ENCODE measurements around the gene THPO.

The THPO gene

GRCh38 chr3:184377374-184377773 lies 633 bp downstream of the THPO start:
- POLR2A ChIA-PET, result interaction anchor here (1.1 kb wide), 1 partner anchor 14 kb away, joined by 3 read pairs; no protein-coding TSS in a partner anchor
- CTCF ChIA-PET, result no interaction called here
- DNase-seq (ENCODE audit: extremely low spot score), result no peak
- no peak for TF ChIP-seq ZNF384 (IDR thresholded peaks at IDR 0.05)
- TF ChIP-seq SUZ12 (IDR thresholded peaks at IDR 0.05), result no peak
- TF ChIP-seq HDGF (IDR thresholded peaks at IDR 0.05; ENCODE audit: borderline replicate concordance), result no peak

- DNase-seq (ENCODE audit: extremely low spot score), result no peak
- CTCF ChIA-PET, result no interaction called here
- POLR2A ChIA-PET, result interaction anchor here (1.4 to 1.7 kb wide), 2 partner anchors 10 to 13 kb away, joined by 4 read pairs; no protein-coding TSS in a partner anchor
- no peak for TF ChIP-seq BHLHE40 (IDR thresholded peaks at IDR 0.05; ENCODE audit: borderline replicate concordance)
- TF ChIP-seq ELF4 (IDR thresholded peaks at IDR 0.05), result no peak
- no peak for TF ChIP-seq ZNF384 (IDR thresholded peaks at IDR 0.05)
- no peak for TF ChIP-seq HDGF (IDR thresholded peaks at IDR 0.05; ENCODE audit: borderline replicate concordance)
- TF ChIP-seq PKNOX1 (IDR thresholded peaks at IDR 0.05), result no peak
- no peak for TF ChIP-seq L3MBTL2 (conservative IDR thresholded peaks at IDR 0.05)
- TF ChIP-seq ARNT (IDR thresholded peaks at IDR 0.05), result no peak
- TF ChIP-seq FOXM1 (IDR thresholded peaks at IDR 0.05; ENCODE audit: borderline replicate concordance), result no peak
- no peak for TF ChIP-seq SP1 (IDR thresholded peaks at IDR 0.05)
- TF ChIP-seq SUZ12 (IDR thresholded peaks at IDR 0.05), result no peak
- TF ChIP-seq TARDBP (IDR thresholded peaks at IDR 0.05), result no peak
- no peak for TF ChIP-seq CTBP1 (IDR thresholded peaks at IDR 0.05; ENCODE audit: borderline replicate concordance)
- no peak for TF ChIP-seq FOXA1 (IDR thresholded peaks at IDR 0.05)
- TF ChIP-seq NFRKB (IDR thresholded peaks at IDR 0.05), result no peak
- no peak for TF ChIP-seq FOXK2 (IDR thresholded peaks at IDR 0.05)
Observed at GRCh38 chr3:184375747-184376461, 2.1 kb downstream of the THPO start.

GRCh38 chr3:184373422-184373821 lies 4.6 kb downstream of the THPO start:
- CTCF ChIA-PET, result interaction anchor here (0.8 to 2.1 kb wide), 2 partner anchors 170 to 188 kb away, joined by 4 to 5 read pairs; partner anchors contain the start of gene EPHB3
- POLR2A ChIA-PET, result interaction anchor here (2.7 kb wide), 1 partner anchor 11 kb away, joined by 14 read pairs; no protein-coding TSS in a partner anchor
- no peak for DNase-seq (ENCODE audit: extremely low spot score)
- TF ChIP-seq FOXA1 (IDR thresholded peaks at IDR 0.05) (no peak), TARDBP (IDR thresholded peaks at IDR 0.05) (no peak), SUZ12 (IDR thresholded peaks at IDR 0.05) (no peak), ARNT (IDR thresholded peaks at IDR 0.05) (no peak), HDGF (IDR thresholded peaks at IDR 0.05; ENCODE audit: borderline replicate concordance) (no peak), LEF1 (IDR thresholded peaks at IDR 0.05; ENCODE audit: borderline replicate concordance) (no peak), PKNOX1 (IDR thresholded peaks at IDR 0.05) (no peak), ZNF384 (IDR thresholded peaks at IDR 0.05) (no peak), SP1 (IDR thresholded peaks at IDR 0.05) (no peak), CTBP1 (IDR thresholded peaks at IDR 0.05; ENCODE audit: borderline replicate concordance) (no peak), BHLHE40 (IDR thresholded peaks at IDR 0.05; ENCODE audit: borderline replicate concordance) (no peak), NFRKB (IDR thresholded peaks at IDR 0.05) (no peak), L3MBTL2 (conservative IDR thresholded peaks at IDR 0.05) (no peak), FOXM1 (IDR thresholded peaks at IDR 0.05; ENCODE audit: borderline replicate concordance) (no peak), FOXK2 (IDR thresholded peaks at IDR 0.05) (no peak), ELF4 (IDR thresholded peaks at IDR 0.05) (no peak)

GRCh38 chr3:184372911-184373310 lies 5.1 kb downstream of the THPO start:
- TF ChIP-seq FOXK2 (IDR thresholded peaks at IDR 0.05) (no peak), NFRKB (IDR thresholded peaks at IDR 0.05) (no peak), FOXA1 (IDR thresholded peaks at IDR 0.05) (no peak), HDGF (IDR thresholded peaks at IDR 0.05; ENCODE audit: borderline replicate concordance) (no peak), LEF1 (IDR thresholded peaks at IDR 0.05; ENCODE audit: borderline replicate concordance) (no peak), ZNF384 (IDR thresholded peaks at IDR 0.05) (no peak), SP1 (IDR thresholded peaks at IDR 0.05) (no peak), ELF4 (IDR thresholded peaks at IDR 0.05) (no peak), ARNT (IDR thresholded peaks at IDR 0.05) (no peak), PKNOX1 (IDR thresholded peaks at IDR 0.05) (no peak), SUZ12 (IDR thresholded peaks at IDR 0.05) (no peak), BHLHE40 (IDR thresholded peaks at IDR 0.05; ENCODE audit: borderline replicate concordance) (no peak), FOXM1 (IDR thresholded peaks at IDR 0.05; ENCODE audit: borderline replicate concordance) (no peak), CTBP1 (IDR thresholded peaks at IDR 0.05; ENCODE audit: borderline replicate concordance) (no peak), L3MBTL2 (conservative IDR thresholded peaks at IDR 0.05) (no peak)
- no peak for DNase-seq (ENCODE audit: extremely low spot score)
- POLR2A ChIA-PET, result interaction anchor here (2.7 kb wide), 1 partner anchor 10 kb away, joined by 14 read pairs; no protein-coding TSS in a partner anchor
- CTCF ChIA-PET, result interaction anchor here (0.8 to 2.2 kb wide), 6 partner anchors 95 to 188 kb away, joined by 3 to 20 read pairs (median 6); partner anchors contain the start of gene EPHB3

- TF ChIP-seq TARDBP (IDR thresholded peaks at IDR 0.05) (no peak), ARNT (IDR thresholded peaks at IDR 0.05) (no peak), BHLHE40 (IDR thresholded peaks at IDR 0.05; ENCODE audit: borderline replicate concordance) (no peak), FOXA1 (IDR thresholded peaks at IDR 0.05) (no peak), L3MBTL2 (conservative IDR thresholded peaks at IDR 0.05) (no peak), NFRKB (IDR thresholded peaks at IDR 0.05) (no peak), LEF1 (IDR thresholded peaks at IDR 0.05; ENCODE audit: borderline replicate concordance) (no peak), SP1 (IDR thresholded peaks at IDR 0.05) (no peak), SUZ12 (IDR thresholded peaks at IDR 0.05) (no peak), FOXK2 (IDR thresholded peaks at IDR 0.05) (no peak), PKNOX1 (IDR thresholded peaks at IDR 0.05) (no peak), FOXM1 (IDR thresholded peaks at IDR 0.05; ENCODE audit: borderline replicate concordance) (no peak), ELF4 (IDR thresholded peaks at IDR 0.05) (no peak), CTBP1 (IDR thresholded peaks at IDR 0.05; ENCODE audit: borderline replicate concordance) (no peak), ZNF384 (IDR thresholded peaks at IDR 0.05) (no peak), HDGF (IDR thresholded peaks at IDR 0.05; ENCODE audit: borderline replicate concordance) (no peak)
- DNase-seq (ENCODE audit: extremely low spot score), result no peak
- ChIA-PET POLR2A (interaction anchor here (1.2 to 2.7 kb wide), 4 partner anchors 7 to 167 kb away, joined by 3 to 14 read pairs (median 4); partner anchors contain the start of gene CHRD), CTCF (interaction anchor here (0.8 to 2.2 kb wide), 10 partner anchors 40 to 189 kb away, joined by 3 to 20 read pairs (median 6); partner anchors contain the start of gene EPHB3)
Observed at GRCh38 chr3:184372296-184372821, 5.6 kb downstream of the THPO start.
